GM12874 (cell line): ENCODE data around the gene URB1.

Experiments used
- TF ChIP-seq, protein P1 (sequence below): IDR thresholded peaks from 2 replicates; pipeline ENCODE4 v1.5.1; 2011; ENCODE audit warnings: low read depth, mild to moderate bottlenecking, control low read depth, low read length, moderate library complexity; ENCODE audit not compliant: insufficient read depth

URB1 gene

DNA sequence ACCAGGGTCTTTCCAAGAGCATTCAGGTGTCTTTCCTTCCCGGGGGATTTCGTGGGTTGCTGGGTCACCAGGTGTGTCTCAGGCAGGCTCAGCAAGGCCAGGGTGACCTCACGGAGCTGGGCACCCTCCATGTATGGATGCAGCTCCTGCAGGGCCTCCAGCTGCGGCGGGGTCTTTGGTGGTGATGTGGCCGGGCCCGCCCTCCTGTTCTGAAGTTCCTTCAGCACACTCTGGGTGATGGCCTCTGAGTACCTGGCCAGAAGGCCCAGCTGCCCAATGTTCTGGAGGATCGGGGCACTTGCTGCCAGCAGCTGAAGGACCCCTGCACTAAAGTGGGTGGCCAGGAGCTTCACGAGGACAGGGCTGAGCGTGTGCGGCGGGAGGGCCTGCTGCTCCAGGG is 45.5 kb downstream of the URB1 start:
- TF ChIP-seq, protein P1, sequence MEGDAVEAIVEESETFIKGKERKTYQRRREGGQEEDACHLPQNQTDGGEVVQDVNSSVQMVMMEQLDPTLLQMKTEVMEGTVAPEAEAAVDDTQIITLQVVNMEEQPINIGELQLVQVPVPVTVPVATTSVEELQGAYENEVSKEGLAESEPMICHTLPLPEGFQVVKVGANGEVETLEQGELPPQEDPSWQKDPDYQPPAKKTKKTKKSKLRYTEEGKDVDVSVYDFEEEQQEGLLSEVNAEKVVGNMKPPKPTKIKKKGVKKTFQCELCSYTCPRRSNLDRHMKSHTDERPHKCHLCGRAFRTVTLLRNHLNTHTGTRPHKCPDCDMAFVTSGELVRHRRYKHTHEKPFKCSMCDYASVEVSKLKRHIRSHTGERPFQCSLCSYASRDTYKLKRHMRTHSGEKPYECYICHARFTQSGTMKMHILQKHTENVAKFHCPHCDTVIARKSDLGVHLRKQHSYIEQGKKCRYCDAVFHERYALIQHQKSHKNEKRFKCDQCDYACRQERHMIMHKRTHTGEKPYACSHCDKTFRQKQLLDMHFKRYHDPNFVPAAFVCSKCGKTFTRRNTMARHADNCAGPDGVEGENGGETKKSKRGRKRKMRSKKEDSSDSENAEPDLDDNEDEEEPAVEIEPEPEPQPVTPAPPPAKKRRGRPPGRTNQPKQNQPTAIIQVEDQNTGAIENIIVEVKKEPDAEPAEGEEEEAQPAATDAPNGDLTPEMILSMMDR, result no peak

DNA sequence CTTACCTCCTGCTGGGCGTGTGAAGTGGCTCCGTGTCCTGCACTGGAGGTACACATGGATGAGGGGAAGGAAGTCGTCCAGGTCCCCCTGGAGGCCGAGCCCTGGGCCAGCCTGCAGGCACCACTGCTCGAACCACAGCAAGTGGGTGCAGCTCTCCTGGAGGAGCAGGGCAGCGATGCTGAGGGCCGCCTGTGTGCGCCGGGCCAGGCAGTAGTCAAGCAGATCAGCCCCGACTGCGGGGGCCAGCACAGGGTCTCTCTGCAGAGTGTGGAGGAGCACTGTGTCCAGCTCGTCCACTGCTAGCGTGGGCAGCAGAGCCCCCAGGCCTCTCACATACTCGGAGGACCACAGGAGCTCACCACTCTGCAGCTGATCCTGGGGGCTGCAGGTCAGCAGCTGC is 45.9 kb downstream of the URB1 start:
- TF ChIP-seq, protein P1, result no peak

DNA sequence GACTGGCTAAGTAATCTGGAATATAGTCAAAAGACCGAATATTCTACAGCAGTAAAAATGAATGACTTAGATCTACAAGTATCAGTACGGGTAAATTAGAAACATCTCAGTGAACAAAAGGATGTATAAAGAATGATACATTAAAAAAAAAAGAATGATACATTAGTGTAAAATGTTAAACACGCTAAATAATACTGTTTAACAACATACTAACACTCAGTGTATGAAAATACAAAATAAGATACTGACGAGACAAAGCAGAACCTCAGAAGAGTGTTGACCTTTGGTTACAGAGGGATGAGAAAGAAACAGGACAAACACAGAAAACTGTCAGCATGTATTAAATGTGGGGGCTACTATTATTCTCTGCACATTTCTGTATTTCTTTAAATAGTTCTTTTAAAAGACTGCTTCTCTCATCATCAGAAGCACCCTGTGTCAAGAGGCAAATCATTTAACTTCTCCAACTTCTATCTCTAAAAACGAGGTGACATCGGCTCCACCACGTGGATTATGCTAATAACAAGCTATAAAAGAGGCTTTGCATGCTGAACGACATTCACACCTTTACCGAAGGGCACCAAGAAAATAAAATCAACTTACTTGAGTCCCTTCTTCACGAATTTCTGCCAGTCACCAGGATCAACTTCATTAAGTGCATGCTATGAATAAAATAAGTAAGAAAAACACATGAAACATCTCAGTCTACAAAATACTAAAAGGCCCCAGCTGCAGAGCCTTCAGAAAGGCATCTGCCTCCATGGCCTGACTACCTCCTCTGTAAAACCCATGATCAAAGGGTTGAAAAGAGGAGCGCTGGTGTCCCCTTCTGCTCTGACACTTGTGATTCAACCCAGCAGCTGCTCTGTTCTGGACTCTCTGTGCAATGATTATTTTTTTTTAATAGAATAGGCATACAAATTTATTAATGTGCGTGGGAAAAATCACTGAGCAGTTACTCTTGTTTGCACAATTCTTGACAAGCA is 51.7 kb downstream of the URB1 start:
- TF ChIP-seq, protein P1, result no peak

DNA sequence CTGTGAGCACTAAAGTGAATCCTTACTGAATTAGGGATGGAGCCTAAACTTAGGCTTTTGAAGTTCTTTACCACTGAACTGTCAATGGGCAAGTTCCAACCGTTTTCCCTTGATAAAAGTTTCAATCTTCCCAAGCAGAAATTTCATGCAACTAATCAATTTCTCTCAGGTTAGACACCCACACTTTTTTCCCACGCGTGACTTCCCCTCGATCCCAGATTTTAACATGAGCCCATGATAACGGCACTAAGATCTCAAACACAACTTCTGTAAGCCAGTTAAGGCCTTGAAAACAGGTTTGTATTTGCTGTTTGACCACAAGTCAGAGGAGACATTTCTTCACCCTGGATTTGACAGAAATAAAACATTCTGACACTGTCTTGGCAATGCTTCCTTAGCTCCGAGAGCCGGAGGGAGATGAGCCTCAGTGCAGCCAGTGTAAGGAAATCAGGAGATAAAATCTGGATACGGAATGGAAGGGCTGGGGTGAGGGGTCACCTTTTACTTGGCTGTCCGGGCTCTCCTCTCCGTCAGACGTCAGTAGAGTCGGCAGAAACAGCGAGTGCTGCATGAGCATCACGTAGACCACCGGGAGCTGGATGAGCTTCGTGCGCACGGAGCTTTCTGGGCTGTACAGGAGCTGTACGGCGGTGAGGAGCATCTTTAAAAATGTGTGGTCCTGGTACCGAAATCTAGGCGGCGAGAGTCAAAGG is 54.4 kb downstream of the URB1 start:
- TF ChIP-seq, protein P1, result no peak

DNA sequence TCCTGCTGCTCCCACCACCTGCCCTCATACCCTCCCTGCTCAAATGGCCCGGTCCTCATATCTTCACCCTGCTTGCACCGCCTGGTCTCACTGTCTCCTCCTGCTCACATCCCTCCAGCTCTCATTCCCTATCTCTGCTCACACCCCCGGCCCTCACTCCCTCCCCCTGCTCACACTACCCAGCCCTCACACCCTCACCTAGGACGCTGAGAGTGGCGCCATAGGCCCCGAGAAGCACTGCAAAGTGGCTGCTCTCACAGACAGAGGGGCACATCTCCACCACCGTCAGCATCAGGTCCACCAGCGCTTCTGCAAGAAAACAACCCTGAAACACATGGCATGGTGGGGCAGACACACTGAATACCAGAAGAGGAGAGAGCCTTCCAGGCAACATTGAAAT is 55.6 kb downstream of the URB1 start:
- TF ChIP-seq, protein P1, result no peak

DNA sequence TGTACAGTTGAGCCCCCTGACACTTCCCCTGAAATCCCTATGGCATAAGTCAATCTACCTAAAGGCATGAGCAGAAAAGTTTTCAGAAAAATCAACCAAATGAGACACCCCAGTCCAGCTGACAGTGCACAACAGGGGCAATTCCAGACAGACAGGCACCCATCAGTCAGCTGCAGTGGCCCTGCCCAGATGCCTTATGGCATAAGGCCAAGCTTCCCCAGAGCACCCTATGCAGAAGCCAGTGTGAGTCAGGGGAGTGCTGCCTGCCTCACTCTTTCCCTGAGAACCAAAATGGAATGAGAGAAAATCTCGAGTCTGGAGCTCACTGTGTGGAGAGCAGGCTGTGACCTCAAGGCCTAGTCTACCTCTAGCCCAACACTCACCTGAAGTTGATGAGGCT is 56.1 kb downstream of the URB1 start:
- TF ChIP-seq, protein P1, result no peak
